Calu3 (cell line): ENCODE measurements around the gene SERPINA12. TPM values are rescaled to one million over a fixed set of nuclear protein-coding genes. Genes with fewer than 3 reads are reported as not detected.
A peak's percentile ranks its signal among the peaks of the same experiment; 100 is the strongest.

Source experiments
- BruUV-seq: library from RNA; stranded (reverse); fragments of 400-500 nt; replicated peaks from 2 replicates; lab custom pipeline; 2021; lab: Mats Ljungman, UMichigan
- CTCF ChIA-PET: fragments of 300-600 bp; sonication (Branson Sonifier 250); formaldehyde crosslinking; loops from one replicate; lab custom pipeline; 2022; ENCODE audit warnings: antibody characterized with exemption; lab: Charles Lee
- DNase-seq: peaks from one replicate; pipeline ENCODE4 v3.0.0; 2022
- H3K27ac Mint-ChIP-seq: one replicate; pipeline ENCODE4 v1.8.0; 2022; ENCODE audit warnings: mixed read lengths; ENCODE audit not compliant: unreplicated experiment
- H3K27me3 Mint-ChIP-seq: one replicate; pipeline ENCODE4 v1.8.0; 2022; ENCODE audit warnings: mixed read lengths; ENCODE audit not compliant: unreplicated experiment
- H3K36me3 Mint-ChIP-seq: one replicate; pipeline ENCODE4 v1.8.0; 2022; ENCODE audit warnings: mild to moderate bottlenecking, moderate library complexity, mixed read lengths; ENCODE audit not compliant: insufficient read depth, unreplicated experiment
- H3K4me1 Mint-ChIP-seq: one replicate; pipeline ENCODE4 v1.8.0; 2022; ENCODE audit warnings: mild to moderate bottlenecking, low read depth, mixed read lengths; ENCODE audit not compliant: unreplicated experiment
- H3K4me3 Mint-ChIP-seq: one replicate; pipeline ENCODE4 v1.8.0; 2022; ENCODE audit warnings: mild to moderate bottlenecking, low read depth, moderate library complexity, mixed read lengths; ENCODE audit not compliant: unreplicated experiment
- H3K9me3 Mint-ChIP-seq: one replicate; pipeline ENCODE4 v1.8.0; 2022; ENCODE audit warnings: low read depth, mixed read lengths; ENCODE audit not compliant: unreplicated experiment
- intact Hi-C: fragments of 100-400 bp; cut with micrococcal nuclease; formaldehyde crosslinking; loops from one replicate; pipeline ENCODE4 v1.10.0; 2022; ENCODE audit not compliant: unreplicated experiment
- total RNA-seq: library from RNA; stranded (reverse); gene quantifications from 2 replicates; pipeline ENCODE4 v1.2.3, GENCODE V29; 2022
- TF ChIP-seq, protein P1 (sequence below): fragments of 200-600 bp; IDR thresholded peaks from one replicate; pipeline ENCODE4 v1.8.0; 2022; ENCODE audit warnings: antibody characterized with exemption; ENCODE audit not compliant: unreplicated experiment

SERPINA12 gene
- total RNA-seq, 1 experiment from 2014 or later = not detected

DNA sequence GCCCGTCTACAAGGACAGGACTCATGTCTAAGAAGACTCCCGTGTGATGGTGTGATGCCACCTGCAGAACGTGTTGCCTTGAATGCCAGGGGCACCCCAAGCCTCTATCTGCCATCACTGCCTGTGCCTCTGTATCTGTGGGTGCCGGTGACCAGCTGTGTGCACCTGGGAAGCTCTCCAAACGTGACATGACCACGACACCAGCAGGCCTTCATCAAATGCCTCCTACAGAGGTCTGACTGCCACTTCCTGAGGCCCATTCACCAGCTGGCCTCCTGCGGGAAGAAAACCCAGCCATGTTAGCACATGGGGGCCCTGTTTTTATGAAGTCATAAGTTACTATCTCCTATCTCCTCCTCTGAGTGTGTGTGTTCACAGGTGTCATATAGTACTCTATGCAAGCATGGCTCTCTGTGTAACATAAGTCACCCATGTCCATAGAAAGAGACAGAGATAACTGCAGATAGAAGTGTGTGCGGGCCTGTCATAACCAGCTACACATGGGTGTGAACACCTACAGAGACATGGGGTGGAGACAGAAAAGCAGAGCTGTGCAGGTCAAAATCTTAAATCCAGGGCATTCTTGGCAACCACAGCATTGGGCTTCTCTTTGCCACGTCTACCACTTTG, 33.7 kb upstream of the SERPINA12 start:
- TF ChIP-seq, protein P1, sequence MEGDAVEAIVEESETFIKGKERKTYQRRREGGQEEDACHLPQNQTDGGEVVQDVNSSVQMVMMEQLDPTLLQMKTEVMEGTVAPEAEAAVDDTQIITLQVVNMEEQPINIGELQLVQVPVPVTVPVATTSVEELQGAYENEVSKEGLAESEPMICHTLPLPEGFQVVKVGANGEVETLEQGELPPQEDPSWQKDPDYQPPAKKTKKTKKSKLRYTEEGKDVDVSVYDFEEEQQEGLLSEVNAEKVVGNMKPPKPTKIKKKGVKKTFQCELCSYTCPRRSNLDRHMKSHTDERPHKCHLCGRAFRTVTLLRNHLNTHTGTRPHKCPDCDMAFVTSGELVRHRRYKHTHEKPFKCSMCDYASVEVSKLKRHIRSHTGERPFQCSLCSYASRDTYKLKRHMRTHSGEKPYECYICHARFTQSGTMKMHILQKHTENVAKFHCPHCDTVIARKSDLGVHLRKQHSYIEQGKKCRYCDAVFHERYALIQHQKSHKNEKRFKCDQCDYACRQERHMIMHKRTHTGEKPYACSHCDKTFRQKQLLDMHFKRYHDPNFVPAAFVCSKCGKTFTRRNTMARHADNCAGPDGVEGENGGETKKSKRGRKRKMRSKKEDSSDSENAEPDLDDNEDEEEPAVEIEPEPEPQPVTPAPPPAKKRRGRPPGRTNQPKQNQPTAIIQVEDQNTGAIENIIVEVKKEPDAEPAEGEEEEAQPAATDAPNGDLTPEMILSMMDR = no peak
- H3K9me3 Mint-ChIP-seq = peaks cover 10% of the 10 kb centered on the region
- no peaks in the 10 kb centered on the region for H3K36me3 Mint-ChIP-seq
- CTCF ChIA-PET = interaction anchor here (0.6 kb wide), 1 partner anchor 49 kb away, joined by 4 read pairs; no protein-coding TSS in a partner anchor
- H3K4me3 Mint-ChIP-seq = no peak overlapping the region
- BruUV-seq = no TSS peak
- no peak overlapping the region for H3K27ac Mint-ChIP-seq
- H3K4me1 Mint-ChIP-seq = peaks cover 16% of the 10 kb centered on the region
- intact Hi-C loops = no loop called here
- H3K27me3 Mint-ChIP-seq = no peaks in the 10 kb centered on the region
- no peak for DNase-seq

DNA sequence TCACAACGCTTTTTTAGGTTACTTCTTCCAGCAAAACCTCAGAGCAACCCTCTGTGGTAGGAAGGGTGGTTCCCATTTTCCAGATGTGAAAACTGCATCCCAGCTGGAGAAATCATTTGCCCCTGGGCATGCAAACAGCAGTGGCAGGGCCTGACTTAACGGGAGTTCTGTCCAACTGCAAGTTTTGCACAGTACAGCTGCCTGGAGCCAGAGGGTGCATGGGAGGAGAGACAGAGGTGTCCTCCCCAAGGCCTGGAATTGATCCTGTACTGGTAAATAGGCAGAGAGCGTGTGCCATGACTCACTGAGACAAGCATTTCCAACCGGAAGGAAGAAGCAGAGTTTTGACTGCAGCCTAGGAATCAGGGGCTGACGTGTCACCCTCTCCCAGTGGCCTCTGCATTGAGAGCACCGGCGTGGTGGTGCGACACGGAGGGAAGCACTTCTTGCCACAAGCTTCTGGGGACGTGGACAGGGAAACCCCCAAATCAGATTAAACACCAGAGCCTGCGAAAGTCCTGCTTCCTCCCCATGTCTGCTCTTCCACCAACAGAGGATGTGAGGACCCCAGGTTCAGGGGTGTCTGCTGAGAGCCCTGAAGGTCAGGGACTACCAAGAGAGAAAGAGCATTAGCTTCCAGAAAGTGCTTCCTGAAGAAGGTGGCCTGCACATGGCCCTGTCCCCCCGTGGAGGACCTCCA, 33.0 kb upstream of the SERPINA12 start:
- peaks cover 10% of the 10 kb centered on the region for H3K9me3 Mint-ChIP-seq
- intact Hi-C loops = no loop called here
- CTCF ChIA-PET = no interaction called here
- peak; percentile 29 for DNase-seq
- no peak overlapping the region for H3K27ac Mint-ChIP-seq
- no TSS peak for BruUV-seq
- H3K4me1 Mint-ChIP-seq = peaks cover 16% of the 10 kb centered on the region
- H3K27me3 Mint-ChIP-seq = no peaks in the 10 kb centered on the region
- H3K4me3 Mint-ChIP-seq = no peak overlapping the region
- TF ChIP-seq, protein P1 = no peak
- H3K36me3 Mint-ChIP-seq = no peaks in the 10 kb centered on the region

DNA sequence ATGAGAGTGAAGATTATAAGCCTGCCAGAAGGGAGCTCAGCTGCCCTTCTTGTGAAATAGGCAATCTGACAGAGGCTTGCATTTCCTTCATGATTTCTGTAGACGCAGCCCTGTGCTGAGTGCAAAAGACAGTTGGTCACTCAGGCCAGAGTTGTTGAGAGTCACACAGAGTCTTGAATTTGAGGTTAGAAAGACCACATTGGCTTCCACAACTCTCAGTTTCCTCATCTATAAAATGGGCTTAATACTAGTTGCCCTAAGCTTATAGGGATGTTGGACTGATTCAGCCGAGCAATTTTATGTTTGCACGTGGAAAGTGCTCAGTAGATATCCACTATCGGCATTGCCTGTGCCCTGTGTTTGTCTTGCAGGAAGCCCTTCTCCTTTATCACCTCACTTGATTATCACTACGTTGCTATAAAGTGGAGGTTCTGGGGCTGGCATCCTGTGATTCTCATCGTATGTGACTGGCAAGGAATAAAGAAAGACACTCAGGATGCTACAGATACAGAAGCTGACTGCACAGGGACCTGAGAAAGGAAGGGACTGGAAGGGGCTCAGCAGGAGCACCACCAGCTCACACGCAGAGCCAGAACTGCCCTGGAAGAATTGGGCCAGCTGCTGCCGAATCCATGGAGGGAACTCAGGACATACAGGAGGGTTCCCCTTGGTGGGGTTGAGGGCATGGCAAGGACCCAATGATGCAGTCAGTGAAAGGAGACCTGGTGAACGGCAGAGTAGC, 32.1 kb upstream of the SERPINA12 start:
- TF ChIP-seq, protein P1 = no peak
- Mint-ChIP-seq H3K27me3 (no peaks in the 10 kb centered on the region), H3K36me3 (no peaks in the 10 kb centered on the region), H3K9me3 (peaks cover 5% of the 10 kb centered on the region), H3K4me3 (no peak overlapping the region), H3K4me1 (peaks cover 16% of the 10 kb centered on the region), H3K27ac (no peak overlapping the region)
- intact Hi-C loops = no loop called here
- CTCF ChIA-PET = no interaction called here
- no peak for DNase-seq
- no TSS peak for BruUV-seq

DNA sequence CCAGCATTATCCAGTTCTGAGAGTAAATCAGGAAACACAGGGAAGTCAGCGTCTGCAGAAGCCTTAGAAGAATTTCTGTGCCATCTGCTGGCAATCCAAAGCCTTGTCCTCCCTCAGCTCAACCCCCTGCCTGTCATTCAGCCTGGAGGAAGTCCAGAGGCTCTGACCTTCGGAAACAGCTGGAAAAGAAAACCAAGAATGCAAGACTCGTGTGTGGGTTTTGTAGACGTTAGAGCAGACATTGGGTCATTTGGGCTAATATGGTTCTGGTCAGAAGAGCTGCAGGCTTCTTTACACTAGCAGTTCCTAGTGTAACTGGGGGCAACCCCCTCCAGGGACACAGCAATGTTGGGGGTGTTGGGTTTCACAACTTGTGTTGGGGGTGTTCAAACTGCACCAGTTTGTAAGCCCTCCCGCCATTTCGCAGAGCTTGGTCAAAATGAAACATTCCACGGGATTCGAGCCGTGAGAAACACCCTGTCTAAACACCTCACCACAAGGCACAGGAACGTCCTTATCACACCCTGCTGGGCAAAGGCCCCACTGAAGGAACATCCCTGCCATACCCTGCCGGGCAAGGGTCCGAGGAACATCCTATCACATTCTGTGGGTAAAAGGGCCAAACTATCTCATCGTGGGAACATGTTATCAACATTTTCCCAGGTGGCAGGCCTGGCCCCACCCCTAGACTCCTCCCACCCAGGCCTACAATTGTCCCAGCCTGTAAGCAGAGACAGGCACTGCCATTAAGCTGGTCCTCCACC, 30.9 kb upstream of the SERPINA12 start:
- no peak for DNase-seq
- H3K4me3 Mint-ChIP-seq = no peak overlapping the region
- CTCF ChIA-PET = interaction anchor here (0.6 kb wide), 1 partner anchor 49 kb away, joined by 7 read pairs; no protein-coding TSS in a partner anchor
- TF ChIP-seq, protein P1 = no peak
- no TSS peak for BruUV-seq
- H3K4me1 Mint-ChIP-seq = peaks cover 16% of the 10 kb centered on the region
- intact Hi-C loops = no loop called here
- no peaks in the 10 kb centered on the region for H3K36me3 Mint-ChIP-seq
- no peaks in the 10 kb centered on the region for H3K27me3 Mint-ChIP-seq
- H3K27ac Mint-ChIP-seq = no peak overlapping the region
- H3K9me3 Mint-ChIP-seq = no peaks in the 10 kb centered on the region
